ENCODE measurements around the gene SYT8. TPM values are rescaled to one million over a fixed set of nuclear protein-coding genes. Genes with fewer than 3 reads are reported as not detected.

SYT8 gene
- total RNA-seq, 2 experiments from 2014 or later, result not detected

- H3K4me1 Mint-ChIP-seq (ENCODE audit: low read depth), result peaks cover 8% of the 10 kb centered on the region
- ChIA-PET CTCF (interaction anchor here (0.7 to 3.2 kb wide), 11 partner anchors 14 to 315 kb away, joined by 3 to 24 read pairs (median 5); no protein-coding TSS in a partner anchor), POLR2A (interaction anchor here (0.6 to 1.2 kb wide), 3 partner anchors 16 to 164 kb away, joined by 3 to 4 read pairs (median 3); partner anchors contain the start of gene LSP1)
- no peak overlapping the region for H3K27ac Mint-ChIP-seq
- DNase-seq (no peak), ATAC-seq (no peak)
- no peaks in the 10 kb centered on the region for H3K9me3 Mint-ChIP-seq (ENCODE audit: insufficient read depth)
- no peaks in the 10 kb centered on the region for H3K36me3 Mint-ChIP-seq (ENCODE audit: low read depth)
- H3K27me3 Mint-ChIP-seq (ENCODE audit: low read depth), result peaks cover 4% of the 10 kb centered on the region
- H3K4me3 Mint-ChIP-seq, result no peak overlapping the region
These were observed 1.5 kb downstream of the SYT8 start for GRCh38 chr11:1836011-1836945.

- peak; percentile 93 for DNase-seq
- H3K9me3 Mint-ChIP-seq (ENCODE audit: insufficient read depth), result no peaks in the 10 kb centered on the region
- H3K36me3 Mint-ChIP-seq (ENCODE audit: low read depth), result no peaks in the 10 kb centered on the region
- ChIA-PET CTCF (interaction anchor here (0.7 to 3.2 kb wide), 9 partner anchors 13 to 314 kb away, joined by 3 to 24 read pairs (median 5); no protein-coding TSS in a partner anchor), POLR2A (interaction anchor here (1.2 kb wide), 1 partner anchor 163 kb away, joined by 4 read pairs; no protein-coding TSS in a partner anchor)
- peaks cover 8% of the 10 kb centered on the region for H3K4me1 Mint-ChIP-seq (ENCODE audit: low read depth)
- H3K4me3 Mint-ChIP-seq, result no peak overlapping the region
- no peak overlapping the region for H3K27ac Mint-ChIP-seq
- peaks cover 4% of the 10 kb centered on the region for H3K27me3 Mint-ChIP-seq (ENCODE audit: low read depth)
- ATAC-seq, result peak; percentile 95
These were observed 2.6 kb downstream of the SYT8 start for GRCh38 chr11:1837171-1838076.

GRCh38 chr11:1838077-1838425 lies 3.3 kb downstream of the SYT8 start:
- H3K9me3 Mint-ChIP-seq (ENCODE audit: insufficient read depth), result no peaks in the 10 kb centered on the region
- CTCF ChIA-PET, result interaction anchor here (0.9 to 1.4 kb wide), 6 partner anchors 16 to 314 kb away, joined by 3 to 5 read pairs (median 4); no protein-coding TSS in a partner anchor
- H3K36me3 Mint-ChIP-seq (ENCODE audit: low read depth), result no peaks in the 10 kb centered on the region
- ATAC-seq, result no peak
- no peak overlapping the region for H3K27ac Mint-ChIP-seq
- POLR2A ChIA-PET, result no interaction called here
- DNase-seq, result no peak
- H3K4me3 Mint-ChIP-seq, result no peak overlapping the region
- peaks cover 4% of the 10 kb centered on the region for H3K27me3 Mint-ChIP-seq (ENCODE audit: low read depth)
- H3K4me1 Mint-ChIP-seq (ENCODE audit: low read depth), result peaks cover 11% of the 10 kb centered on the region

- H3K4me1 Mint-ChIP-seq (ENCODE audit: low read depth), result peaks cover 16% of the 10 kb centered on the region
- no peak within 1 kb of the TSS for H3K4me3 Mint-ChIP-seq
- ChIA-PET CTCF (interaction anchor here (0.6 to 1.4 kb wide), 10 partner anchors 14 to 313 kb away, joined by 3 to 8 read pairs (median 4); partner anchors contain the start of gene LSP1), POLR2A (interaction anchor here (1.0 kb wide), 1 partner anchor 15 kb away, joined by 3 read pairs; no protein-coding TSS in a partner anchor)
- ATAC-seq (no peak), DNase-seq (no peak)
- no peaks in the 10 kb centered on the region for H3K9me3 Mint-ChIP-seq (ENCODE audit: insufficient read depth)
- peaks cover under 1% of the 10 kb centered on the region for H3K27me3 Mint-ChIP-seq (ENCODE audit: low read depth)
- peak within 1 kb of the TSS; percentile 8 for H3K27ac Mint-ChIP-seq
- no peaks in the 10 kb centered on the region for H3K36me3 Mint-ChIP-seq (ENCODE audit: low read depth)
These were observed 3.8 kb downstream of the SYT8 start, which contains the start of gene TNNI2 for GRCh38 chr11:1838426-1839144. TSS of gene TNNI2 (plus strand) at chr11:1838981. CDS start at chr11:1839697, 716 bp downstream.

- no peak for ATAC-seq
- Mint-ChIP-seq H3K4me3 (no peak overlapping the region), H3K9me3 (ENCODE audit: insufficient read depth) (no peaks in the 10 kb centered on the region), H3K4me1 (ENCODE audit: low read depth) (peaks cover 24% of the 10 kb centered on the region), H3K27me3 (ENCODE audit: low read depth) (no peaks in the 10 kb centered on the region), H3K36me3 (ENCODE audit: low read depth) (no peaks in the 10 kb centered on the region), H3K27ac (peak overlapping the region; percentile 8)
- DNase-seq, result no peak
- POLR2A ChIA-PET, result interaction anchor here (1.0 kb wide), 2 partner anchors 14 to 52 kb away, joined by 3 read pairs; partner anchors contain the start of gene PRR33
- CTCF ChIA-PET, result interaction anchor here (1.0 to 1.4 kb wide), 6 partner anchors 43 to 163 kb away, joined by 3 to 8 read pairs (median 3); no protein-coding TSS in a partner anchor
These were observed 4.6 kb downstream of the SYT8 start for GRCh38 chr11:1839204-1839923.

GRCh38 chr11:1839924-1840779 lies 5.4 kb downstream of the SYT8 start:
- Mint-ChIP-seq H3K27ac (peak overlapping the region; percentile 8), H3K36me3 (ENCODE audit: low read depth) (no peaks in the 10 kb centered on the region)
- peak; percentile 48 for DNase-seq

GRCh38 chr11:1840780-1841480 lies 6.1 kb downstream of the SYT8 start:
- POLR2A ChIA-PET, result interaction anchor here (3.1 kb wide), 1 partner anchor 12 kb away, joined by 15 read pairs; the partner anchor contains the start of gene LSP1
- no peak overlapping the region for H3K27ac Mint-ChIP-seq
- no peak for ATAC-seq
- H3K36me3 Mint-ChIP-seq (ENCODE audit: low read depth), result no peaks in the 10 kb centered on the region
- no peak overlapping the region for H3K4me3 Mint-ChIP-seq
- DNase-seq, result no peak
- peaks cover 6% of the 10 kb centered on the region for H3K27me3 Mint-ChIP-seq (ENCODE audit: low read depth)
- CTCF ChIA-PET, result interaction anchor here (0.6 to 1.6 kb wide), 5 partner anchors 10 to 310 kb away, joined by 3 to 6 read pairs (median 3); no protein-coding TSS in a partner anchor
- peaks cover 40% of the 10 kb centered on the region for H3K4me1 Mint-ChIP-seq (ENCODE audit: low read depth)
- H3K9me3 Mint-ChIP-seq (ENCODE audit: insufficient read depth), result no peaks in the 10 kb centered on the region

More at GRCh38 chr11:1839924-1840779, 5.4 kb downstream of the SYT8 start:
- no peaks in the 10 kb centered on the region for H3K9me3 Mint-ChIP-seq (ENCODE audit: insufficient read depth)
- ATAC-seq, result no peak
- POLR2A ChIA-PET, result interaction anchor here (1.0 to 3.1 kb wide), 2 partner anchors 13 to 52 kb away, joined by 3 to 15 read pairs; partner anchors contain the start of genes LSP1 and PRR33
- H3K4me1 Mint-ChIP-seq (ENCODE audit: low read depth), result peaks cover 32% of the 10 kb centered on the region
- CTCF ChIA-PET, result interaction anchor here (0.9 to 1.6 kb wide), 5 partner anchors 11 to 311 kb away, joined by 3 to 6 read pairs (median 3); no protein-coding TSS in a partner anchor
- H3K27me3 Mint-ChIP-seq (ENCODE audit: low read depth), result peaks cover 6% of the 10 kb centered on the region
- no peak overlapping the region for H3K4me3 Mint-ChIP-seq

- no peak overlapping the region for H3K4me3 Mint-ChIP-seq
- peaks cover 6% of the 10 kb centered on the region for H3K27me3 Mint-ChIP-seq (ENCODE audit: low read depth)
- no peak overlapping the region for H3K27ac Mint-ChIP-seq
- no peaks in the 10 kb centered on the region for H3K9me3 Mint-ChIP-seq (ENCODE audit: insufficient read depth)
- H3K36me3 Mint-ChIP-seq (ENCODE audit: low read depth), result no peaks in the 10 kb centered on the region
- POLR2A ChIA-PET, result interaction anchor here (3.1 kb wide), 1 partner anchor 11 kb away, joined by 15 read pairs; the partner anchor contains the start of gene LSP1
- ATAC-seq, result no peak
- CTCF ChIA-PET, result interaction anchor here (0.6 to 1.6 kb wide), 4 partner anchors 9 to 47 kb away, joined by 3 to 6 read pairs (median 5); no protein-coding TSS in a partner anchor
- DNase-seq, result no peak
- peaks cover 47% of the 10 kb centered on the region for H3K4me1 Mint-ChIP-seq (ENCODE audit: low read depth)
These were observed 6.8 kb downstream of the SYT8 start for GRCh38 chr11:1841511-1842148.

Data from activated CD8-positive, alpha-beta T cell treated with anti-CD3 and anti-CD28 coated beads, Interleukin-2, amount 10 ng/mL, durations not matched to agents 7 days and 5 days (primary cell).